HepG2 (cell line): Measurements from ENCODE around the gene PIANP. TPM values are rescaled to one million over a fixed set of nuclear protein-coding genes. Genes with fewer than 3 reads are reported as not detected.

Experiments used
- ADNP ChIP-seq: sonication (generic); formaldehyde crosslinking; IDR thresholded peaks from 2 replicates; pipeline ENCODE4 v1.4.0; 2020; ENCODE audit warnings: missing genetic modification reagents
- ASH2L ChIP-seq: fragments of 300-600, 200-600 bp; sonication (generic); IDR thresholded peaks from 2 replicates; pipeline ENCODE4 v1.7.0; 2017; ENCODE audit warnings: low read depth, mild to moderate bottlenecking, moderate library complexity, mixed read lengths, low read length; ENCODE audit not compliant: insufficient read length
- GATAD2A ChIP-seq: IDR thresholded peaks from 2 replicates; pipeline ENCODE4 v1.6.1; 2016
- HDAC2 ChIP-seq: sonication (generic); formaldehyde crosslinking; IDR thresholded peaks from 2 replicates; pipeline ENCODE4 v1.4.0; 2020; ENCODE audit warnings: missing genetic modification reagents
- KLF13 ChIP-seq: sonication (generic); formaldehyde crosslinking; IDR thresholded peaks from 2 replicates; pipeline ENCODE4 v1.4.0; 2020; ENCODE audit warnings: mild to moderate bottlenecking, missing genetic modification reagents
- MTA1 ChIP-seq: sonication (generic); formaldehyde crosslinking; IDR thresholded peaks from 2 replicates; pipeline ENCODE4 v1.4.0; 2020; ENCODE audit warnings: missing genetic modification reagents, mild to moderate bottlenecking, borderline replicate concordance
- POLR2G ChIP-seq: fragments of 200-400 bp; formaldehyde crosslinking; IDR thresholded peaks from 2 replicates; pipeline ENCODE4 v1.6.1; 2018; ENCODE audit warnings: mild to moderate bottlenecking, low read depth, low read length, moderate library complexity
- RAD21 ChIP-seq: fragments of 450-650 bp; formaldehyde crosslinking; IDR thresholded peaks from 2 replicates; pipeline ENCODE4 v1.5.0; 2020; ENCODE audit warnings: mild to moderate bottlenecking
- SOX6 ChIP-seq, 2 experiments: fragments of 450-650 bp in 1 of 2; sonication (generic) in 1 of 2; formaldehyde crosslinking in 1 of 2; IDR thresholded peaks; 2 replicates each; pipeline versions ENCODE4 v1.4.0 to v1.6.1; 2017 to 2020; ENCODE audit warnings: antibody characterized with exemption in 1 of 2, mild to moderate bottlenecking in 1 of 2, missing genetic modification reagents in 1 of 2
- SRSF1 ChIP-seq: fragments of 200-400 bp; formaldehyde crosslinking; optimal IDR thresholded peaks from 2 replicates; pipeline ENCODE3; 2017; ENCODE audit warnings: mild to moderate bottlenecking, low read depth, low read length, moderate library complexity
- STAG1 ChIP-seq: sonication (generic); formaldehyde crosslinking; IDR thresholded peaks from 2 replicates; pipeline ENCODE4 v1.4.0; 2020; ENCODE audit warnings: missing genetic modification reagents
- TBX2 ChIP-seq: sonication (generic); formaldehyde crosslinking; IDR thresholded peaks from 2 replicates; pipeline ENCODE4 v1.5.0; 2020; ENCODE audit warnings: missing genetic modification reagents, mild to moderate bottlenecking, borderline replicate concordance
- ZEB1 ChIP-seq: IDR thresholded peaks from 2 replicates; pipeline ENCODE4 v1.6.1; 2012; ENCODE audit warnings: mild to moderate bottlenecking, low read depth, inconsistent platforms; ENCODE audit not compliant: insufficient replicate concordance
- ZNF256 ChIP-seq: sonication (generic); formaldehyde crosslinking; conservative IDR thresholded peaks from 2 replicates; pipeline ENCODE4 v1.4.0; 2020; ENCODE audit warnings: missing genetic modification reagents
- ZNF33B ChIP-seq: sonication (generic); formaldehyde crosslinking; IDR thresholded peaks from 2 replicates; pipeline ENCODE4 v1.5.1; 2020; ENCODE audit warnings: mild to moderate bottlenecking, missing genetic modification reagents
- ZNF367 ChIP-seq: sonication (generic); formaldehyde crosslinking; IDR thresholded peaks from 2 replicates; pipeline ENCODE4 v1.4.0; 2020; ENCODE audit warnings: missing genetic modification reagents, borderline replicate concordance
- ZNF652 ChIP-seq: IDR thresholded peaks from 2 replicates; pipeline ENCODE4 v1.6.1; 2016; ENCODE audit warnings: low read depth, borderline replicate concordance
- ZNF687 ChIP-seq: sonication (generic); formaldehyde crosslinking; IDR thresholded peaks from 2 replicates; pipeline ENCODE4 v1.5.1; 2020; ENCODE audit warnings: mild to moderate bottlenecking, missing genetic modification reagents, moderate library complexity
- ZNF720 ChIP-seq: sonication (generic); formaldehyde crosslinking; IDR thresholded peaks from 2 replicates; pipeline ENCODE4 v1.4.0; 2020; ENCODE audit warnings: missing genetic modification reagents
- polyA plus RNA-seq, 8 experiments: library from polyadenylated mRNA; depleted of rRNA in 3 of 8; stranded (reverse) in 7 of 8; unstranded in 1 of 8; fragments of >200 nt; fragmentation: Illumina TruSeq in 4 of 8; extraction: Trizol in 4 of 8; gene quantifications; 2 replicates each; pipeline versions ENCODE4 v1.2.1 to v1.2.3, GENCODE V29; 2011 to 2016; ENCODE audit warnings: low read depth in 4 of 8, missing spikeins in 1 of 8, mixed read lengths in 1 of 8; ENCODE audit not compliant: insufficient read depth in 1 of 8
- total RNA-seq, 5 experiments: library from RNA; depleted of rRNA; stranded (reverse); fragments of >200 nt; fragmentation: Illumina TruSeq; extraction: Trizol; gene quantifications; 2 replicates each; pipeline ENCODE4 v1.2.3, GENCODE V29; 2016; ENCODE audit warnings: low read depth in 1 of 5
- TF ChIP-seq, protein P1 (sequence below): sonication (generic); formaldehyde crosslinking; IDR thresholded peaks from 2 replicates; pipeline ENCODE4 v1.4.0; 2020; ENCODE audit warnings: mild to moderate bottlenecking, missing genetic modification reagents
- TF ChIP-seq, protein P2 (sequence below): sonication (generic); formaldehyde crosslinking; IDR thresholded peaks from 2 replicates; pipeline ENCODE4 v1.5.0; 2020; ENCODE audit warnings: mild to moderate bottlenecking, low read depth, missing genetic modification reagents, borderline replicate concordance
- TF ChIP-seq, protein P3 (sequence below): sonication (generic); formaldehyde crosslinking; conservative IDR thresholded peaks from 2 replicates; pipeline ENCODE4 v1.4.0; 2020; ENCODE audit warnings: missing genetic modification reagents

Gene PIANP
- total and polyA plus RNA-seq, 2 of the 13 experiments (the other 11 are each of a cell fraction or from before 2014, with no cell fraction given) = not detected

- TF ChIP-seq, protein P1, sequence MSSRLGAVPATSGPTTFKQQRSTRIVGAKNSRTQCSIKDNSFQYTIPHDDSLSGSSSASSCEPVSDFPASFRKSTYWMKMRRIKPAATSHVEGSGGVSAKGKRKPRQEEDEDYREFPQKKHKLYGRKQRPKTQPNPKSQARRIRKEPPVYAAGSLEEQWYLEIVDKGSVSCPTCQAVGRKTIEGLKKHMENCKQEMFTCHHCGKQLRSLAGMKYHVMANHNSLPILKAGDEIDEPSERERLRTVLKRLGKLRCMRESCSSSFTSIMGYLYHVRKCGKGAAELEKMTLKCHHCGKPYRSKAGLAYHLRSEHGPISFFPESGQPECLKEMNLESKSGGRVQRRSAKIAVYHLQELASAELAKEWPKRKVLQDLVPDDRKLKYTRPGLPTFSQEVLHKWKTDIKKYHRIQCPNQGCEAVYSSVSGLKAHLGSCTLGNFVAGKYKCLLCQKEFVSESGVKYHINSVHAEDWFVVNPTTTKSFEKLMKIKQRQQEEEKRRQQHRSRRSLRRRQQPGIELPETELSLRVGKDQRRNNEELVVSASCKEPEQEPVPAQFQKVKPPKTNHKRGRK = no peak
- TF ChIP-seq ZNF687 (CRISPR knock-in tag) (peak; percentile 72), ZNF256 (CRISPR knock-in tag) (no peak), SOX6 (IDR thresholded peaks at IDR 0.05) (no peak), SOX6 (CRISPR knock-in tag; IDR thresholded peaks at IDR 0.05) (peak; percentile 62), RAD21 (CRISPR knock-in tag) (0 out of 2 replicates have a peak, but pooled peaks have one; percentile 12), ZEB1 (no peak), ASH2L (peak; percentile 88), HDAC2 (CRISPR knock-in tag) (peak; percentile 69), KLF13 (CRISPR knock-in tag) (no peak), SRSF1 (peak; percentile 60), TBX2 (CRISPR knock-in tag) (peak; percentile 88), ZNF652 (CRISPR knock-in tag) (no peak), STAG1 (no peak), MTA1 (CRISPR knock-in tag) (no peak), GATAD2A (CRISPR knock-in tag) (peak; percentile 67; the same call in 1 of the 2 replicates), ADNP (no peak), ZNF33B (CRISPR knock-in tag) (peak; percentile 67; the same call in 1 of the 2 replicates), ZNF367 (CRISPR knock-in tag) (no peak), POLR2G (peak; percentile 79), ZNF720 (0 out of 2 replicates have a peak, but pooled peaks have one; percentile 51)
- TF ChIP-seq, protein P2, sequence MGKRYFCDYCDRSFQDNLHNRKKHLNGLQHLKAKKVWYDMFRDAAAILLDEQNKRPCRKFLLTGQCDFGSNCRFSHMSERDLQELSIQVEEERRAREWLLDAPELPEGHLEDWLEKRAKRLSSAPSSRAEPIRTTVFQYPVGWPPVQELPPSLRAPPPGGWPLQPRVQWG (CRISPR knock-in tag) = no peak
- TF ChIP-seq, protein P3, sequence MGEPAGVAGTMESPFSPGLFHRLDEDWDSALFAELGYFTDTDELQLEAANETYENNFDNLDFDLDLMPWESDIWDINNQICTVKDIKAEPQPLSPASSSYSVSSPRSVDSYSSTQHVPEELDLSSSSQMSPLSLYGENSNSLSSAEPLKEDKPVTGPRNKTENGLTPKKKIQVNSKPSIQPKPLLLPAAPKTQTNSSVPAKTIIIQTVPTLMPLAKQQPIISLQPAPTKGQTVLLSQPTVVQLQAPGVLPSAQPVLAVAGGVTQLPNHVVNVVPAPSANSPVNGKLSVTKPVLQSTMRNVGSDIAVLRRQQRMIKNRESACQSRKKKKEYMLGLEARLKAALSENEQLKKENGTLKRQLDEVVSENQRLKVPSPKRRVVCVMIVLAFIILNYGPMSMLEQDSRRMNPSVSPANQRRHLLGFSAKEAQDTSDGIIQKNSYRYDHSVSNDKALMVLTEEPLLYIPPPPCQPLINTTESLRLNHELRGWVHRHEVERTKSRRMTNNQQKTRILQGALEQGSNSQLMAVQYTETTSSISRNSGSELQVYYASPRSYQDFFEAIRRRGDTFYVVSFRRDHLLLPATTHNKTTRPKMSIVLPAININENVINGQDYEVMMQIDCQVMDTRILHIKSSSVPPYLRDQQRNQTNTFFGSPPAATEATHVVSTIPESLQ (CRISPR knock-in tag) = no peak
These were observed 37.5 kb downstream of the PIANP start, which contains the start of gene ING4 (continued) for GRCh38 chr12:6662906-6663742.
